Activated CD4-positive, alpha-beta T cell treated with anti-CD3 and anti-CD28 coated beads for 36 hours (primary cell): ENCODE measurements around the gene RNF145. TPM values are rescaled to one million over a fixed set of nuclear protein-coding genes. Genes with fewer than 3 reads are reported as not detected.

Experiments
- ATAC-seq: fragments of 200-7000 bp; cut with Tn5 transposase; one replicate; pipeline ENCODE4 v1.10.0; 2021; ENCODE audit warnings: mild to moderate bottlenecking, moderate library complexity
- CTCF ChIA-PET: fragments of 350-600 bp; sonication (Branson Sonifier 250); formaldehyde crosslinking; loops from one replicate; lab custom pipeline; 2021; ENCODE audit warnings: antibody characterized with exemption; lab: Charles Lee
- POLR2A ChIA-PET: fragments of 350-600 bp; sonication (Branson Sonifier 250); formaldehyde crosslinking; loops from one replicate; lab custom pipeline; 2021; ENCODE audit warnings: antibody characterized with exemption, inconsistent platforms; lab: Charles Lee
- DNase-seq: peaks from one replicate; pipeline ENCODE4 v3.0.0-alpha.2; 2020
- H3K27ac Mint-ChIP-seq: one replicate; pipeline ENCODE4 v1.8.0; 2021; ENCODE audit warnings: mixed read lengths
- H3K27me3 Mint-ChIP-seq: one replicate; pipeline ENCODE4 v1.8.0; 2021; ENCODE audit warnings: mixed read lengths
- H3K36me3 Mint-ChIP-seq: one replicate; pipeline ENCODE4 v1.8.0; 2021; ENCODE audit warnings: low read depth, mixed read lengths
- H3K4me1 Mint-ChIP-seq: one replicate; pipeline ENCODE4 v1.8.0; 2021; ENCODE audit warnings: mixed read lengths
- H3K4me3 Mint-ChIP-seq: one replicate; pipeline ENCODE4 v1.8.0; 2021; ENCODE audit warnings: mild to moderate bottlenecking, moderate library complexity, mixed read lengths
- H3K9me3 Mint-ChIP-seq: one replicate; pipeline ENCODE4 v1.8.0; 2021; ENCODE audit warnings: low read depth, mixed read lengths
- intact Hi-C, 2 experiments: fragments of 100-400 bp; cut with DNase I in 1 of 2; cut with micrococcal nuclease in 1 of 2; formaldehyde crosslinking; loops; one replicate each; pipeline versions ENCODE4 v1.14.2 to v1.15.1; 2022 to 2024; cut with DNase I, micrococcal nuclease
- total RNA-seq, 2 experiments: library from RNA; stranded (reverse); gene quantifications; one replicate each; pipeline ENCODE4 v1.2.3, GENCODE V29; 2021

RNF145 gene
- total RNA-seq, 2 experiments from 2014 or later, result 81.9 to 87.5 TPM

DNA sequence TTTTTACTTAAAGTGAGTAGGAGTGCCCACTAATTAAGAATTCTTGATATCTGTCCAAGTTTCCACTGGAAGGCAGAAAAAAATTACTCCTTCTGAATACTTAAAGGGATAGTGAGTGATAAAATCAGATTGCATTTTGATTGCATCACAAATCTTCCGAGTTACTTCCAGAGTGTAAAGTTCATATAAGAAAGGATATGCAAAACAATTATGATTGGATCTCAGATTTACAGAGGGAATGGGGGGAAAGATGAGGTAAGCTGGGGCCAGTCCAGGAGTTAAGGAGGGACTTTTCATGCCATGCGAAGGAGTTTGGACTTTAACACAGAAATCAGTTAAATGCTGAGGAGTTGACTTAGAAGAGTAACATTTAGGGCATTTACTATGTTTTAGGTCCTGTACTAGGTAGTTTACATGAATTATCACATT, 9.3 kb upstream of the RNF145 start:
- Mint-ChIP-seq H3K4me1 (peaks cover 18% of the 10 kb centered on the region), H3K27ac (no peak overlapping the region), H3K27me3 (no peaks in the 10 kb centered on the region), H3K4me3 (no peak overlapping the region), H3K36me3 (peaks cover 1% of the 10 kb centered on the region), H3K9me3 (no peaks in the 10 kb centered on the region)
- ChIA-PET CTCF (no interaction called here), POLR2A (no interaction called here)
- no peak for ATAC-seq
- intact Hi-C loops, result no loop called here
- no peak for DNase-seq

DNA sequence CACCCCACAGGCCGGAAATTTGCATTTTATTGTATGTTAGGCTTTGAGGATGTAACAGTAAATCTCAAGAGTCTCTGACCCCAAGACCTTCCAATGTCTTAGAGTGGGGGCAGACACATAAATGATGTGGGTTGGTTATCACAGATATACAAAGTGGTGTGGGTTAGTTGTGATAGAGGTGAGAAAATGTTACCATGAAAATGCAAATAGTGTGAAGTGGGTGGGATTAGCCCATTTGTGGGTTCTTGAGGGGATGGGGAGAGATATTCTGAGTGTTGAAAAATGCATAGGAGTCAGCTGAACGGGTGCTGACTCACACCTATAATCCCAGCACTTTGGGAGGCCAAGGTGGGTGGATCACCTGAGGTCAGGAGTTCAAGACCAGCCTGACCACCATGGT, 7.9 kb upstream of the RNF145 start:
- POLR2A ChIA-PET, result no interaction called here
- Mint-ChIP-seq H3K4me1 (peaks cover 20% of the 10 kb centered on the region), H3K9me3 (no peaks in the 10 kb centered on the region), H3K27me3 (no peaks in the 10 kb centered on the region), H3K4me3 (no peak overlapping the region), H3K27ac (no peak overlapping the region), H3K36me3 (peaks cover 1% of the 10 kb centered on the region)
- ATAC-seq (no peak), DNase-seq (no peak)
- intact Hi-C loops, result no loop called here
- CTCF ChIA-PET, result interaction anchor here (1.1 kb wide), 1 partner anchor 24 kb away, joined by 3 read pairs; no protein-coding TSS in a partner anchor

DNA sequence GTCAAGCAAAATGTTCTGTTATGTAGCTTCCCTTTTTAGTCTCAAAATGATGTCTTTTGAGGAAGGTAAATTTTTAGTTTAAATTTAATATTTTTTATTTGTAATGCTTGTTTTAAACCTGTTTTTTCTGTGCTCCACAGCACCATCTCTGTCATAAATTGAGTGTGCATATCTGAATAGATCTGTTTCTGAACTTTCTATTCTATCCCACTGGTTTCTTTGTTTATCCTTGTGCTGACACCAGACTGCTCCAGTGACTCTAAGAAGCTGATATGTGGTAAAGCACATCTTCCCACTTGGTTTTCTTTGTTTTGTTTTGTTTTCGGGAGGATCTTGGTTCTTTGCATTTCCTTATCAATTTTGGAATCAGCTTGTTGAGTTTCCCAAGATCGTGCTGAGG, 7.1 kb upstream of the RNF145 start:
- intact Hi-C loops, result no loop called here
- Mint-ChIP-seq H3K36me3 (peaks cover 1% of the 10 kb centered on the region), H3K9me3 (no peaks in the 10 kb centered on the region), H3K4me3 (no peak overlapping the region), H3K4me1 (peaks cover 28% of the 10 kb centered on the region), H3K27ac (no peak overlapping the region), H3K27me3 (no peaks in the 10 kb centered on the region)
- no peak for DNase-seq
- peak; percentile 63 for ATAC-seq
- ChIA-PET POLR2A (no interaction called here), CTCF (interaction anchor here (0.5 to 3.9 kb wide), 4 partner anchors 11 to 169 kb away, joined by 3 to 15 read pairs (median 3); no protein-coding TSS in a partner anchor)

DNA sequence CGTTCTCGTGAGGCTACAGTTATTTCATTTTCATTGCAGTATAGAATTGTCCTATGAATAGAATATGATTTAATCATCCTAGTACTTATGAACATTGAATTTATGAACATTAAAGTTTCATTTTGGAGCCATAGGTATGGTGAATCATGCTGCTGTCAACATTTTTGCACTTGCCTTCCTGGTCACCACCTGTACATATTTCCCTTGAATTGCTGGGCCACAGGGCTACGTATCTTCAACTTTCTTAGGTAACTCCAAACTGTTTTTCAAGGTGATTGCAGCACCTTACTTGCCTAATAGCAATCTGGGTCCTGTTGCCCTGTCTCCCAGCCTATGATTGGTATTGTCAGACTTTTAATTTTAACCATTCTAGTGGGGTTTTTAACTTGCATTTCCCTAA, 6.5 kb upstream of the RNF145 start:
- H3K4me1 Mint-ChIP-seq, result peaks cover 31% of the 10 kb centered on the region
- peaks cover 1% of the 10 kb centered on the region for H3K36me3 Mint-ChIP-seq
- DNase-seq (no peak), ATAC-seq (peak; percentile 55)
- H3K27ac Mint-ChIP-seq, result no peak overlapping the region
- no peaks in the 10 kb centered on the region for H3K27me3 Mint-ChIP-seq
- ChIA-PET POLR2A (no interaction called here), CTCF (interaction anchor here (1.0 to 3.9 kb wide), 2 partner anchors 12 to 59 kb away, joined by 3 to 15 read pairs; no protein-coding TSS in a partner anchor)
- H3K9me3 Mint-ChIP-seq, result no peaks in the 10 kb centered on the region
- intact Hi-C loops, result no loop called here
- H3K4me3 Mint-ChIP-seq, result no peak overlapping the region

DNA sequence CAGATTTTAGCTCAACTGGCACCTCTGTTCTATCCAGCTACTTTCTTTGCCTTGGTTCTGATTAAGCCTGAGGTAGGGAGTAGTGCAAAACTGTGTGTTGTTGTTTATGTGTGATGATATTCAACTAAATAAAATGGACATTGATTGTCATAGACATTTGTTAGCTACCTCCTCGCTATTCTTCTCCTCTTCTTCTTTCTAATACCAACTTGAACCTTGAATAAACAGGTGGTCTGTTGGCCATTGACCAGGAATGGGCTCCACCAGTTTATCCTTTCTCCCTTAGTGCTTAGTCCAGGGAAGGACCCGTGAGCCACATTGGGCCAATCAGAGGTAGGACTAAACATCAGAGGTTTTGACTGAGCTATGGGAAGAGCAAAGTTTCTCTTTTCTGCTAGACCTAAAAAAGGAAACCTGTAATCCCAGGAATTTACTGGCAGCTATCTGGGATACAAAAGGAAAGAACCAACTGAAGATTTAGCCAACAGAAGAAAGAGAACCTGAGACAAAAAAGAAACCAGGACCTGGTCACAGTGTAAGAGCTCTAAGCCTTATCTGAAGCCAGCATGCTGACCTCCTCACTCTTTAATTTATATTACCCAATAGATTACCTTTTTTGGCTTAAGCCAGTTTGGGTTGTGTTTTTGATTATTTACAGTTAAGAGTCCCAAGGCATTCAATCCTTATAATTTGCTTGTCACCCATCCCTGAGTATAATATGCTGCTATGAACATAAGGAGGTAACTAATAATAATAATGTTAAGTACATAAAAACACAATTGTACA, 5.3 kb upstream of the RNF145 start:
- ATAC-seq (no peak), DNase-seq (no peak)
- intact Hi-C loops, result no loop called here
- peaks cover 1% of the 10 kb centered on the region for H3K36me3 Mint-ChIP-seq
- POLR2A ChIA-PET, result no interaction called here
- H3K4me3 Mint-ChIP-seq, result no peak overlapping the region
- peaks cover 41% of the 10 kb centered on the region for H3K4me1 Mint-ChIP-seq
- no peak overlapping the region for H3K27ac Mint-ChIP-seq
- CTCF ChIA-PET, result interaction anchor here (0.8 to 3.9 kb wide), 7 partner anchors 15 to 102 kb away, joined by 3 to 15 read pairs (median 4); no protein-coding TSS in a partner anchor
- no peaks in the 10 kb centered on the region for H3K27me3 Mint-ChIP-seq
- H3K9me3 Mint-ChIP-seq, result no peaks in the 10 kb centered on the region

DNA sequence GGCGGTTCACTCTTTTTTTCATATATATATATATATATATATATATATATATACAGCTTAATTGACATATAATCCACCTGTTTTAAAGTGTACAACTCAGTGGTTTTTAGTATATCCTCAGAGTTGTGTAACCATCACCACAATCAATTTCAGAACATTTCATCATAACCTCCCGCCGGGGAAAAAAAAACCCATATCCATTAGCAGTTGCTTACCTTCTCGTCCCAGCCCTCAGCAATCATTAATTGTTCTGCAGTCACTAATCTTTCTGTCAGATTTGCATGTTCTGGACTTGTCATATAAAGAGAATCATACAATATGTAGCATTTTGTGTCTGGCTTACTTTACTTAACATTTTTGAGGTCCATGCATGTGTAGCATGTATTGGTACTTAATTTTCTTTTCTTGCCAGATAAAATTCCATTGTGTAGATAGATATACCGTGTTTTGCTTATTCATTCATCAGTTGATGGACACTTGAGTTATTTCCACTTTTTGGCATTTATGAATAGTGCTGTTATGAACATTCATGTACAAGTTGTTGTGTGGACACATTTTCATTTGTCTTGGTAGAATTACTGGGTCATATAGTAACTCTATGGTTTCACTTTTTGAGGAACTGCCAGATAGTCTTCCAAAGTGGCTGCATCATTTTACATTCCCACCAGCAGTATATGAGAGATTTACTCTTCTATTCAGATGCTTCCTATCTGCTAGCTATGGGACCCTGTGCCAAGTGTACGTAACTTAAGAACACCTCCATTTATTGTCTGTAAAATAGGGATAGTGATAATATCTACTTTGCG, 3.5 kb upstream of the RNF145 start:
- Mint-ChIP-seq H3K4me1 (peaks cover 41% of the 10 kb centered on the region), H3K27ac (no peak overlapping the region), H3K9me3 (no peaks in the 10 kb centered on the region), H3K27me3 (no peaks in the 10 kb centered on the region), H3K36me3 (peaks cover 9% of the 10 kb centered on the region), H3K4me3 (no peak overlapping the region)
- CTCF ChIA-PET, result interaction anchor here (0.7 to 3.9 kb wide), 3 partner anchors 55 to 104 kb away, joined by 3 to 15 read pairs (median 4); no protein-coding TSS in a partner anchor
- ATAC-seq, result no peak
- intact Hi-C loops, result no loop called here
- POLR2A ChIA-PET, result interaction anchor here (0.6 kb wide), 2 partner anchors 23 to 98 kb away, joined by 3 to 6 read pairs; no protein-coding TSS in a partner anchor
- DNase-seq, result no peak

DNA sequence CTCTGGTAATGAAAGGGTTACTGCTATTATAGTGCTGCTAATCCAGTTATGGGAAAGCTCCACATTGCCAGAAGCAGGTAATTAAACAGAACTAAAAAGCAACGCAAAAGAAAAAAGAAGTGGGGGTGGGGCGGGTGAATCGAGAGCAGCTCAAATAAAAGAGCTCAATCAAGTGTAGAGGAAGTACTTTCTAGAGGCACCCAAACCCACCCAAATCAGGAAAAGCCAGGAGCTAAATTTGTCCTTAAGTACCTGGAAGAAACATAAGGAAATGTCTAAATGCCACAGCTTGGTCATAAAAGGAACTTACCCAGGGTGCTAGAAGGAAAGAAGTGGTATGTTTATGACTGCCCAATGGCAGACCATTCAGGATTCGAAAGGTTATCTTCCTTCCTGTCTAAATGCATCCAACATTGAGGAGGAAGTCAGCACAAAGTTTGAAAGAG, 2.4 kb upstream of the RNF145 start:
- no peak overlapping the region for H3K27ac Mint-ChIP-seq
- ChIA-PET POLR2A (interaction anchor here (0.6 kb wide), 1 partner anchor 9 kb away, joined by 4 read pairs; no protein-coding TSS in a partner anchor), CTCF (interaction anchor here (0.6 to 1.6 kb wide), 5 partner anchors 51 to 366 kb away, joined by 3 to 6 read pairs (median 3); no protein-coding TSS in a partner anchor)
- no peaks in the 10 kb centered on the region for H3K9me3 Mint-ChIP-seq
- H3K4me3 Mint-ChIP-seq, result peak overlapping the region; percentile 12
- ATAC-seq (no peak), DNase-seq (no peak)
- peaks cover 38% of the 10 kb centered on the region for H3K4me1 Mint-ChIP-seq
- H3K27me3 Mint-ChIP-seq, result no peaks in the 10 kb centered on the region
- intact Hi-C loops, result no loop called here
- H3K36me3 Mint-ChIP-seq, result peaks cover 19% of the 10 kb centered on the region

DNA sequence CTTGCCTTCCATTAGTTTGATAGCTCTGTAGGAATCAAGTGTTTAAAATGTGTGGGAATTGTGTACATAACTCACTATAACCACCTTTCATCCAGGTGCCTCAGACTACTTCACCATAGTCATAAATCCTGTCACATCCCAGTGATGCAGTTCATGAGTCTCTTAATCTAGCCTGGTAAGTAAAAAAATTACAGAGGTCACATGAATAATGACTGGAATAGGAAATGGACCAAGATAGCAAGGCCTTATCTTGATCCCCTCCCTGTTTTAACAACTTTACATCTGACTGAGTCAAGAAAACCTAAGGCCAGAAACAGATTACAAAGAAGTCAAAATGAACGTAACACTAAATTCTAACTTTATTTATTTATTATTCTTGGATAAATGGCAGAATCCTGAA, 1.5 kb upstream of the RNF145 start:
- CTCF ChIA-PET, result interaction anchor here (1.5 to 1.6 kb wide), 2 partner anchors 52 to 55 kb away, joined by 5 to 6 read pairs; no protein-coding TSS in a partner anchor
- POLR2A ChIA-PET, result interaction anchor here (0.6 kb wide), 1 partner anchor 10 kb away, joined by 4 read pairs; no protein-coding TSS in a partner anchor
- DNase-seq (no peak), ATAC-seq (no peak)
- Mint-ChIP-seq H3K4me3 (peak overlapping the region; percentile 81), H3K27me3 (no peaks in the 10 kb centered on the region), H3K36me3 (peaks cover 28% of the 10 kb centered on the region), H3K27ac (peak overlapping the region; percentile 91), H3K9me3 (no peaks in the 10 kb centered on the region), H3K4me1 (peaks cover 35% of the 10 kb centered on the region)
- intact Hi-C loops, result no loop called here

DNA sequence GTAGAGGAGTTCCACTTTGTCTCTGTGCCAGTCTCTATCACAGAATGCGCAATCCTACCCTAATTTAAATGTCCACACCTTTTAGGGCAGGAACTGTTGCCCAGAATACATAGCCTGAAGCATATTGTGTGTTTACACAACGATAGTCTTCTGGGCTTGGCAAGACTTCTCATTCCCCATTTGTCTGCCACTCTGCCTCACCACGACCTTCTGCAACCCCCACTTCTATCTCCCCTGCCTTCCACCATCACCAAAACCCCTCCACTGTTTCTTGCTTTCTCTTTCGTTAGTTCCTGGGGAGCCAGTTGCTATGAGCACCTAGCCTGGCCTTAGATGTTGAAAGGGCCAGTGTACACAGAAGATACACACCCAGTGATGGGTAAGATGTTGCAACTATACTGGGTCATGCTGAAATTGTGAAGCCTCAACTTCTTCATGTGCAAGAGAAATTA, 883 bp upstream of the RNF145 start:
- CTCF ChIA-PET, result interaction anchor here (1.6 kb wide), 1 partner anchor 54 kb away, joined by 5 read pairs; no protein-coding TSS in a partner anchor
- Mint-ChIP-seq H3K36me3 (peaks cover 33% of the 10 kb centered on the region), H3K4me3 (peak overlapping the region; percentile 81), H3K27ac (peak overlapping the region; percentile 91), H3K27me3 (no peaks in the 10 kb centered on the region), H3K4me1 (peaks cover 37% of the 10 kb centered on the region), H3K9me3 (no peaks in the 10 kb centered on the region)
- ATAC-seq, result no peak
- intact Hi-C loops, result no loop called here
- POLR2A ChIA-PET, result no interaction called here
- DNase-seq, result peak; percentile 20

DNA sequence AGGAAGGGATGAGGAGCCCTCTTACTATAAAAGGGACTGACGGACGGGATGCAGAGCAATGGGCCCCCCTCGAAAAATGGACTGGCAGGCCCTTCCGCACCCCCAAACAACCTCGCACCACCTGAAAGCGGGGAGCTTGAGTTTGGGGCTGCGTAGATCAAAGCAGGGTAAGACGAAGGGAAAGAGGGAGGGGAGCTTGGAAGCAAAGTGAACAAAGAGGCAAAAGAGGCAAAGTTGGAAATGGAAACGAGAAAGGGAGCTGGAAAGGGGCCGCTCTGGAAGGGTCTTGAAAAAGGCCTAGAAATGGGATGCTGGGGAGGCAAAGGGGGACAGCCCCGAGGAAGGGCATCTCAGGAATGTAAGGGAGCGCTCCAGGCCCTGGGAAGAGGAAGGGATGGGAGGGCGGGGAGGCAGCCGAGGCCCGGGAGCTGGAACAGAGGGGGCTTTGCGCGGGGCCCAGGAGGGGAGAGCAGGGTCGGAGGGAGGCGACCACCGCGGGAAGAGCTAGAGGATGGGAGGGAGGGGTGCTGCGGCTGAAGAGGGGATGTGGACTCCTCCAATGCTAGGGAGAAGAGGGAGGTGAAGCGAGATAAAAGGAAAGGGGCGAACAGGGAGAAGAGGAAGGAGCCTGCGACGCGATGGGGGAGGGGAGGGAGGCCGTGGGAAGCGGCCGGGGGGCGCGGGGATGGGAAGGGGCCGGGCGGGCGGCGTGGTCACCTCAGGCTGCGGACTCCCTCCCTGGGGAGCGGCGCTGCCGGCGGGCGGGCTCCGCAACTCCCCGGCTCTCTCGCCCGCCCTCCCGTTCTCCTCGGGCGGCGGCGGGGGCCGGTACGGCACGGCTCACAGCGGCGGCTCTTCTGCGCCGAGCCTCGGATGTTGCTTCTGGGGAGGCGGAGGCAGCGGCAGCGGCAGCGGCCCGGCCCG, 577 bp downstream of the RNF145 start:
- DNase-seq, result peak; percentile 45
- POLR2A ChIA-PET, result interaction anchor here (0.5 to 1.3 kb wide), 4 partner anchors 12 to 53 kb away, joined by 3 to 16 read pairs (median 6); no protein-coding TSS in a partner anchor
- peak; percentile 4 for ATAC-seq
- peak overlapping the region; percentile 100 for H3K4me3 Mint-ChIP-seq
- CTCF ChIA-PET, result interaction anchor here (0.6 to 3.1 kb wide), 6 partner anchors 11 to 51 kb away, joined by 3 to 22 read pairs (median 3); no protein-coding TSS in a partner anchor
- H3K27ac Mint-ChIP-seq, result peak overlapping the region; percentile 100
- no peaks in the 10 kb centered on the region for H3K27me3 Mint-ChIP-seq
- H3K9me3 Mint-ChIP-seq, result no peaks in the 10 kb centered on the region
- peaks cover 47% of the 10 kb centered on the region for H3K4me1 Mint-ChIP-seq
- intact Hi-C loops, result loop anchor here (1.0 to 10.0 kb wide), 12 partner anchors 29 to 1936 kb away; partner anchors contain the start of genes TTC1 (in 2 of the 2), UBLCP1 (in 2 of the 2), PWWP2A (in 1 of the 2) and SLU7 (in 1 of the 2)
- H3K36me3 Mint-ChIP-seq, result peaks cover 35% of the 10 kb centered on the region
